Measurements from ENCODE around the gene SHISA6.

Gene SHISA6

DNA sequence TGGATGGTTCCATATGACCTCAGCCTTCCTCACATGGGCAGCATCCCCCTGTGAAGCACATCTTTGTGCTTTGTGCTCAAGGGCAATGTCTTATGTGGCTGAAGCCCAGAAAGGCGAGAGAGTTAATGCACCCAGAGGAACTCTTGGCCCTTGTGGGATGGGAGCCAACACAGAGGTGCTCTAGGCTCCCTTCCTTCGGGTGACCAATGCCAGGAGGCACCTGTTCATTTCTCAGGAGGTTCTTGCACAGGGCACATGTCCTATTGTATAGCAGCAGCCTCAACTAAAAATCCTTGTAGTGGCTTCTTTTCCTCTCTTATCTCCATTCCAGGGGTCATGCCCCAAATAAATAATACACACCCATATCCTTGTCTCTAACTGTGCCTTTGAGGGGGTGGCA lies 273.6 kb downstream of the SHISA6 start:
- Histone ChIP-seq H3K4me3 (ENCODE audit: insufficient read depth in 1 of 2, low read depth in 1 of 2, low read length in 2 of 2) (no peak overlapping the region), H4K8ac (ENCODE audit: low read length) (no peak overlapping the region), H2BK15ac (ENCODE audit: low read depth, poor library complexity, severe bottlenecking) (no peak overlapping the region), H3K27me3 (ENCODE audit: control insufficient read depth in 1 of 2, insufficient read depth in 1 of 2, low read length in 2 of 2) (no peaks in the 10 kb centered on the region), H2AK5ac (ENCODE audit: low read length, severe bottlenecking) (no peak overlapping the region), H3K4ac (ENCODE audit: low read depth in 1 of 2, low read length in 2 of 2) (no peak overlapping the region), H3K27ac (ENCODE audit: low read length, poor library complexity, severe bottlenecking) (no peak overlapping the region), H3K4me2 (ENCODE audit: low read length, poor library complexity, severe bottlenecking) (no peak overlapping the region), H3K18ac (ENCODE audit: low read depth in 1 of 2, low read length in 2 of 2) (no peak overlapping the region), H2BK12ac (ENCODE audit: low read length in 2 of 2) (no peak overlapping the region), H2BK5ac (ENCODE audit: low read depth, low read length, poor library complexity, severe bottlenecking) (no peak overlapping the region), H4K91ac (ENCODE audit: low read length) (no peak overlapping the region), H2AFZ (ENCODE audit: low read depth, low read length) (no peak overlapping the region), H3K14ac (ENCODE audit: low read length in 2 of 2) (no peak overlapping the region), H3K4me1 (ENCODE audit: control insufficient read depth, insufficient read depth, low read depth, low read length) (no peaks in the 10 kb centered on the region), H3K9me3 (ENCODE audit: control insufficient read depth, low read length) (no peaks in the 10 kb centered on the region), H3K36me3 (ENCODE audit: control insufficient read depth in 1 of 2, insufficient read depth in 2 of 2, low read depth in 1 of 2, low read length in 2 of 2) (no peaks in the 10 kb centered on the region), H3K23ac (ENCODE audit: low read length in 2 of 2) (no peak overlapping the region), H2BK120ac (ENCODE audit: low read depth, low read length) (no peak overlapping the region), H3K79me1 (replicated peaks; ENCODE audit: low read length, poor library complexity, severe bottlenecking) (no peaks in the 10 kb centered on the region), H3K9ac (ENCODE audit: low read length) (no peak overlapping the region)
- WGBS, result 35% methylated on average over 2 of the region's 2 CpGs
- no peak for DNase-seq

GRCh38 chr17:11514981-11515680 lies 274.1 kb downstream of the SHISA6 start:
- no peaks in the 10 kb centered on the region for H3K36me3 ChIP-seq (ENCODE audit: control insufficient read depth in 1 of 2, insufficient read depth in 2 of 2, low read depth in 1 of 2, low read length in 2 of 2)
- H3K4me2 ChIP-seq (ENCODE audit: low read length, poor library complexity, severe bottlenecking), result no peak overlapping the region
- H3K14ac ChIP-seq (ENCODE audit: low read length in 2 of 2), result no peak overlapping the region
- no peaks in the 10 kb centered on the region for H3K27me3 ChIP-seq (ENCODE audit: control insufficient read depth in 1 of 2, insufficient read depth in 1 of 2, low read length in 2 of 2)
- no peaks in the 10 kb centered on the region for H3K4me1 ChIP-seq (ENCODE audit: control insufficient read depth, insufficient read depth, low read depth, low read length)
- WGBS, result 74% methylated on average over 4 of the region's 4 CpGs
- no peak overlapping the region for H2AK5ac ChIP-seq (ENCODE audit: low read length, severe bottlenecking)
- no peak for DNase-seq
- H2BK12ac ChIP-seq (ENCODE audit: low read length in 2 of 2), result no peak overlapping the region
- no peak overlapping the region for H3K18ac ChIP-seq (ENCODE audit: low read depth in 1 of 2, low read length in 2 of 2)
- H2BK5ac ChIP-seq (ENCODE audit: low read depth, low read length, poor library complexity, severe bottlenecking), result no peak overlapping the region
- no peak overlapping the region for H3K4ac ChIP-seq (ENCODE audit: low read depth in 1 of 2, low read length in 2 of 2)
- no peak overlapping the region for H3K23ac ChIP-seq (ENCODE audit: low read length in 2 of 2)
- no peaks in the 10 kb centered on the region for H3K9me3 ChIP-seq (ENCODE audit: control insufficient read depth, low read length)
- H4K91ac ChIP-seq (ENCODE audit: low read length), result no peak overlapping the region
- no peak overlapping the region for H3K9ac ChIP-seq (ENCODE audit: low read length)
- no peak overlapping the region for H2BK15ac ChIP-seq (ENCODE audit: low read depth, poor library complexity, severe bottlenecking)
- no peak overlapping the region for H3K27ac ChIP-seq (ENCODE audit: low read length, poor library complexity, severe bottlenecking)
- H4K8ac ChIP-seq (ENCODE audit: low read length), result no peak overlapping the region
- no peak overlapping the region for H2BK120ac ChIP-seq (ENCODE audit: low read depth, low read length)
- H3K4me3 ChIP-seq (ENCODE audit: insufficient read depth in 1 of 2, low read depth in 1 of 2, low read length in 2 of 2), result no peak overlapping the region
- no peaks in the 10 kb centered on the region for H3K79me1 ChIP-seq (replicated peaks; ENCODE audit: low read length, poor library complexity, severe bottlenecking)
- no peak overlapping the region for H2AFZ ChIP-seq (ENCODE audit: low read depth, low read length)

DNA sequence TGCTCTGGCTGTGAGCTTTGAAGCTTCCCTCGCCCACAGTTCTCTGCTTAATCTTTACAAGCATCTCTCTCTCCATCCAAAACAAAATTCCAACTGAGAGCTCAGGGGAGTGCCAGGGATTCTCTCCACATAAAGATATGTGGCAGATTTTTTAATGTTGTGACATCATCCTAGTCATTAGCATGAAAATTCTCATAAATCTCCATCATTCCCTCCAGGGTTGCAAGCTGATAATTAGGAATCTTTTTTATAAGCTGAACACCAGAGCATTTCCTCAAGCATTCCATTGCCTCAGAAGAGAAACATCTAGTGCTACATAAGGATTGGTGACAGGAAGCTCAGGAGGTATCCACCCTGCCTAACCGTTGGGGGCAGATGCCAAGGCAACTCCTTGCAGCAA lies 274.9 kb downstream of the SHISA6 start:
- H4K91ac ChIP-seq (ENCODE audit: low read length), result no peak overlapping the region
- no peaks in the 10 kb centered on the region for H3K4me1 ChIP-seq (ENCODE audit: control insufficient read depth, insufficient read depth, low read depth, low read length)

DNA sequence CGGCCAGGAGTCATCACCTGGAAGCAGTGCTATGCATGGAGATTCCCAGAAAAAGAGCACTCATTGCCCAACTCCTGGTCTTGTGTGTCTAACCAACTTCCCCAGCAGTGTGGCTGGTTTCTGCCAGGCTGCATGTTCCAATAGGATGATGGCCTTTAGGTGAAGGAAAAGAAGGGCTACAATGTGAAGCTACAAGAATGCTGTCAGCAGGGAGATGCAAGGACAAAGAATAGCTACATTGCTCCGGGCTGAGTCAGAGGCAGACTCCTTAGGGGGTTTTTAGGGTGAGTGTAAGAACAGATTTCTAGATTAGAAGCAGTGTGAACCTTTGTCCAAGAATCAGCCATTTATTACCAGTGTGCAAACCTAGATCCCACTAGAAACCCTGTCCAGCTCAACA lies 294.2 kb downstream of the SHISA6 start:
- no peak overlapping the region for H3K27ac ChIP-seq (ENCODE audit: low read length, poor library complexity, severe bottlenecking)
- DNase-seq, result no peak
- no peak overlapping the region for H3K4ac ChIP-seq (ENCODE audit: low read depth in 1 of 2, low read length in 2 of 2)
- no peak overlapping the region for H4K91ac ChIP-seq (ENCODE audit: low read length)
- no peaks in the 10 kb centered on the region for H3K79me1 ChIP-seq (replicated peaks; ENCODE audit: low read length, poor library complexity, severe bottlenecking)
- no peak overlapping the region for H2AFZ ChIP-seq (ENCODE audit: low read depth, low read length)
- no peak overlapping the region for H3K14ac ChIP-seq (ENCODE audit: low read length in 2 of 2)
- 54% methylated on average over 2 of the region's 2 CpGs for WGBS
- no peak overlapping the region for H3K4me3 ChIP-seq (ENCODE audit: insufficient read depth in 1 of 2, low read depth in 1 of 2, low read length in 2 of 2)
- H2BK5ac ChIP-seq (ENCODE audit: low read depth, low read length, poor library complexity, severe bottlenecking), result no peak overlapping the region
- no peak overlapping the region for H2BK15ac ChIP-seq (ENCODE audit: low read depth, poor library complexity, severe bottlenecking)
- no peak overlapping the region for H4K8ac ChIP-seq (ENCODE audit: low read length)
- no peak overlapping the region for H2AK5ac ChIP-seq (ENCODE audit: low read length, severe bottlenecking)
- H3K27me3 ChIP-seq (ENCODE audit: control insufficient read depth in 1 of 2, insufficient read depth in 1 of 2, low read length in 2 of 2), result no peaks in the 10 kb centered on the region
- peaks cover 9% of the 10 kb centered on the region for H3K9me3 ChIP-seq (ENCODE audit: control insufficient read depth, low read length)
- no peak overlapping the region for H2BK120ac ChIP-seq (ENCODE audit: low read depth, low read length)
- no peak overlapping the region for H3K4me2 ChIP-seq (ENCODE audit: low read length, poor library complexity, severe bottlenecking)
- no peak overlapping the region for H3K18ac ChIP-seq (ENCODE audit: low read depth in 1 of 2, low read length in 2 of 2)
- no peak overlapping the region for H3K9ac ChIP-seq (ENCODE audit: low read length)
- no peak overlapping the region for H2BK12ac ChIP-seq (ENCODE audit: low read length in 2 of 2)
- H3K36me3 ChIP-seq (ENCODE audit: control insufficient read depth in 1 of 2, insufficient read depth in 2 of 2, low read depth in 1 of 2, low read length in 2 of 2), result no peaks in the 10 kb centered on the region
- no peak overlapping the region for H3K23ac ChIP-seq (ENCODE audit: low read length in 2 of 2)
- H3K4me1 ChIP-seq (ENCODE audit: control insufficient read depth, insufficient read depth, low read depth, low read length), result no peaks in the 10 kb centered on the region

More for the DNA sequence above, 274.9 kb downstream of the SHISA6 start:
- Histone ChIP-seq H2BK15ac (ENCODE audit: low read depth, poor library complexity, severe bottlenecking) (no peak overlapping the region), H3K9me3 (ENCODE audit: control insufficient read depth, low read length) (no peaks in the 10 kb centered on the region), H3K23ac (ENCODE audit: low read length in 2 of 2) (no peak overlapping the region), H3K9ac (ENCODE audit: low read length) (no peak overlapping the region), H3K27ac (ENCODE audit: low read length, poor library complexity, severe bottlenecking) (no peak overlapping the region), H3K4ac (ENCODE audit: low read depth in 1 of 2, low read length in 2 of 2) (no peak overlapping the region), H3K36me3 (ENCODE audit: control insufficient read depth in 1 of 2, insufficient read depth in 2 of 2, low read depth in 1 of 2, low read length in 2 of 2) (no peaks in the 10 kb centered on the region), H2BK12ac (ENCODE audit: low read length in 2 of 2) (no peak overlapping the region), H2AFZ (ENCODE audit: low read depth, low read length) (no peak overlapping the region), H3K18ac (ENCODE audit: low read depth in 1 of 2, low read length in 2 of 2) (no peak overlapping the region), H3K14ac (ENCODE audit: low read length in 2 of 2) (no peak overlapping the region), H2BK120ac (ENCODE audit: low read depth, low read length) (no peak overlapping the region), H3K4me2 (ENCODE audit: low read length, poor library complexity, severe bottlenecking) (no peak overlapping the region), H2AK5ac (ENCODE audit: low read length, severe bottlenecking) (no peak overlapping the region), H2BK5ac (ENCODE audit: low read depth, low read length, poor library complexity, severe bottlenecking) (no peak overlapping the region), H3K27me3 (ENCODE audit: control insufficient read depth in 1 of 2, insufficient read depth in 1 of 2, low read length in 2 of 2) (no peaks in the 10 kb centered on the region), H3K79me1 (replicated peaks; ENCODE audit: low read length, poor library complexity, severe bottlenecking) (no peaks in the 10 kb centered on the region), H4K8ac (ENCODE audit: low read length) (no peak overlapping the region), H3K4me3 (ENCODE audit: insufficient read depth in 1 of 2, low read depth in 1 of 2, low read length in 2 of 2) (no peak overlapping the region)
- 63% methylated on average over 2 of the region's 2 CpGs for WGBS
- DNase-seq, result no peak
